ENCODE data around the gene DTNA. TPM values are rescaled to one million over a fixed set of nuclear protein-coding genes. Genes with fewer than 3 reads are reported as not detected.
"Not testable (repeated sequence)": the region's sequence is repeated elsewhere in the genome, so short reads cannot be mapped to it uniquely, and the experiment has no call there.

Gene DTNA
- total RNA-seq, 1 experiment from 2014 or later: 0.77 TPM

DNA sequence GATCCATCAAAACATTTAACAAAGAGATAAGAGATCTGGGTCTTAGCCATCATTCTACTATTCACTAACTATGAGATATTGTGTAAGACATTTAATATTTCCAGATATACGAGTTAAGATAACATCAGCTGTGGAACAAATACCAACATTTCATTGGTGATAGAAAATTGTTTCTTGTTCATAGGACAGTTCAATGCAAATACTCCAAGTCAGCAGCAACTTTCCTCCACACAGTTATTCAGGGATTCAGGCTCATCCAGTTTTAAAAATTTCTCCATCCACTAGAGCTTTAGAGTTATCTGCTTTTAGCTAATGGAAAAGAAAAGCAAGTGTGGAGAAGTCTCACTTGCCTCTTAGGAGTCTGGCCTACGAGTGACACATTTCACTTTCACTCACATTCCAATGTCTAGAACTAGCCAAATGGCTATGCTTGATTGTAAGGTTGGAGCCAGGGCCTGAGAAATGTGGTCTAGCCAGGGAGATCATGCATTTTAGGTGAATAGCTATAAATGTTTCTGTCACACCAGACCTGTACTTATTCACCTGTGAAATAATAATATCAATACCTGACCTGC, 211.8 kb downstream of the DTNA start:
- POLR2A ChIA-PET: no interaction called here
- BruUV-seq (replicated peaks): no TSS peak
- in situ Hi-C loops (cut with HindIII; ENCODE audit: low pct_unique_long_range_greater_than_20kb, low sequenced_read_pairs): no loop called here
- no peak overlapping the region for H3K27ac ChIP-seq (ENCODE audit: low read length)
- H3K9me3 ChIP-seq (ENCODE audit: control insufficient read depth, insufficient read depth, low read depth, low read length): no peaks in the 10 kb centered on the region
- H3K4me1 ChIP-seq (ENCODE audit: control insufficient read depth, insufficient read depth, low read length): no peaks in the 10 kb centered on the region
- no peak overlapping the region for H3K4me3 ChIP-seq (ENCODE audit: low read depth in 2 of 2, low read length in 2 of 2)
- H3K27me3 ChIP-seq (ENCODE audit: control insufficient read depth, insufficient read depth, low read length): no peaks in the 10 kb centered on the region
- ATAC-seq: no peak
- no peaks in the 10 kb centered on the region for H3K36me3 ChIP-seq (ENCODE audit: control insufficient read depth, insufficient read depth, low read length)
- intact Hi-C loops (cut with micrococcal nuclease; ENCODE audit: unreplicated experiment): no loop called here
- DNase-seq (ENCODE audit: low read depth, low spot score): no peak
- no peak for TF ChIP-seq TCF7L2 (IDR thresholded peaks at IDR 0.05; ENCODE audit: low read depth, low read length)
- TF ChIP-seq POLR2AphosphoS5 (IDR thresholded peaks at IDR 0.05; ENCODE audit: low read depth, low read length): no peak
- TF ChIP-seq SIN3A (IDR thresholded peaks at IDR 0.05; ENCODE audit: borderline replicate concordance, insufficient read depth, low read depth, low read length): no peak
- TF ChIP-seq, protein P1, sequence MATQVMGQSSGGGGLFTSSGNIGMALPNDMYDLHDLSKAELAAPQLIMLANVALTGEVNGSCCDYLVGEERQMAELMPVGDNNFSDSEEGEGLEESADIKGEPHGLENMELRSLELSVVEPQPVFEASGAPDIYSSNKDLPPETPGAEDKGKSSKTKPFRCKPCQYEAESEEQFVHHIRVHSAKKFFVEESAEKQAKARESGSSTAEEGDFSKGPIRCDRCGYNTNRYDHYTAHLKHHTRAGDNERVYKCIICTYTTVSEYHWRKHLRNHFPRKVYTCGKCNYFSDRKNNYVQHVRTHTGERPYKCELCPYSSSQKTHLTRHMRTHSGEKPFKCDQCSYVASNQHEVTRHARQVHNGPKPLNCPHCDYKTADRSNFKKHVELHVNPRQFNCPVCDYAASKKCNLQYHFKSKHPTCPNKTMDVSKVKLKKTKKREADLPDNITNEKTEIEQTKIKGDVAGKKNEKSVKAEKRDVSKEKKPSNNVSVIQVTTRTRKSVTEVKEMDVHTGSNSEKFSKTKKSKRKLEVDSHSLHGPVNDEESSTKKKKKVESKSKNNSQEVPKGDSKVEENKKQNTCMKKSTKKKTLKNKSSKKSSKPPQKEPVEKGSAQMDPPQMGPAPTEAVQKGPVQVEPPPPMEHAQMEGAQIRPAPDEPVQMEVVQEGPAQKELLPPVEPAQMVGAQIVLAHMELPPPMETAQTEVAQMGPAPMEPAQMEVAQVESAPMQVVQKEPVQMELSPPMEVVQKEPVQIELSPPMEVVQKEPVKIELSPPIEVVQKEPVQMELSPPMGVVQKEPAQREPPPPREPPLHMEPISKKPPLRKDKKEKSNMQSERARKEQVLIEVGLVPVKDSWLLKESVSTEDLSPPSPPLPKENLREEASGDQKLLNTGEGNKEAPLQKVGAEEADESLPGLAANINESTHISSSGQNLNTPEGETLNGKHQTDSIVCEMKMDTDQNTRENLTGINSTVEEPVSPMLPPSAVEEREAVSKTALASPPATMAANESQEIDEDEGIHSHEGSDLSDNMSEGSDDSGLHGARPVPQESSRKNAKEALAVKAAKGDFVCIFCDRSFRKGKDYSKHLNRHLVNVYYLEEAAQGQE (IDR thresholded peaks at IDR 0.05; ENCODE audit: insufficient read depth in 1 of 2, low read depth in 2 of 2, low read length in 1 of 2): no peak
- TF ChIP-seq, protein P2, sequence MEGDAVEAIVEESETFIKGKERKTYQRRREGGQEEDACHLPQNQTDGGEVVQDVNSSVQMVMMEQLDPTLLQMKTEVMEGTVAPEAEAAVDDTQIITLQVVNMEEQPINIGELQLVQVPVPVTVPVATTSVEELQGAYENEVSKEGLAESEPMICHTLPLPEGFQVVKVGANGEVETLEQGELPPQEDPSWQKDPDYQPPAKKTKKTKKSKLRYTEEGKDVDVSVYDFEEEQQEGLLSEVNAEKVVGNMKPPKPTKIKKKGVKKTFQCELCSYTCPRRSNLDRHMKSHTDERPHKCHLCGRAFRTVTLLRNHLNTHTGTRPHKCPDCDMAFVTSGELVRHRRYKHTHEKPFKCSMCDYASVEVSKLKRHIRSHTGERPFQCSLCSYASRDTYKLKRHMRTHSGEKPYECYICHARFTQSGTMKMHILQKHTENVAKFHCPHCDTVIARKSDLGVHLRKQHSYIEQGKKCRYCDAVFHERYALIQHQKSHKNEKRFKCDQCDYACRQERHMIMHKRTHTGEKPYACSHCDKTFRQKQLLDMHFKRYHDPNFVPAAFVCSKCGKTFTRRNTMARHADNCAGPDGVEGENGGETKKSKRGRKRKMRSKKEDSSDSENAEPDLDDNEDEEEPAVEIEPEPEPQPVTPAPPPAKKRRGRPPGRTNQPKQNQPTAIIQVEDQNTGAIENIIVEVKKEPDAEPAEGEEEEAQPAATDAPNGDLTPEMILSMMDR (IDR thresholded peaks at IDR 0.05): no peak
- CTCF ChIA-PET: no interaction called here

GRCh38 chr18:34922594-34922993, 212.5 kb downstream of the DTNA start:
- H3K27me3 ChIP-seq (ENCODE audit: control insufficient read depth, insufficient read depth, low read length); H3K36me3 ChIP-seq (ENCODE audit: control insufficient read depth, insufficient read depth, low read length); DNase-seq (ENCODE audit: low read depth, low spot score); H3K27ac ChIP-seq (ENCODE audit: low read length); POLR2A ChIA-PET; H3K9me3 ChIP-seq (ENCODE audit: control insufficient read depth, insufficient read depth, low read depth, low read length); CTCF ChIA-PET; intact Hi-C loops (cut with micrococcal nuclease; ENCODE audit: unreplicated experiment); in situ Hi-C loops (cut with HindIII; ENCODE audit: low pct_unique_long_range_greater_than_20kb, low sequenced_read_pairs); H3K4me3 ChIP-seq (ENCODE audit: low read depth in 2 of 2, low read length in 2 of 2); H3K4me1 ChIP-seq (ENCODE audit: control insufficient read depth, insufficient read depth, low read length); ATAC-seq; BruUV-seq (replicated peaks): not testable (repeated sequence)

DNA sequence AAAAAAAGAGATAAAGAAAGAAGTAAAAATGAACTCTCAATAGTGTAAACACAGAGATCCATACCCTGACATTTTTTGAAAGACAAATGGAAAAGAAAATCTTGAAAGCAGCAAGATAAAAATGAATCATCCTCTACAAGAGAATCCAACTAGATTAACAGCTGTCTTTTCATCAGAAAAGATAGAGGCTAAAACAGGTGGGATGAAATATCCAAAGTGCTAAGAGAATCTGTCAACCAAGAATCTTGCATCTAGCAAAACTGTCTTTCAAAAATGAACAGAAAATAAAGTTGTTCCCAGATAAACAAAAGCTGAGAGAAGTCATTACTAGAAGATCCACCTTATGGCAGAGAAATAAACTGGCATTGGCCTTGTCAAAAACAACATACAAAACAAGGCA, 213.8 kb downstream of the DTNA start:
- BruUV-seq (replicated peaks): no TSS peak
- ATAC-seq (no peak), DNase-seq (ENCODE audit: low read depth, low spot score) (no peak)
- ChIA-PET POLR2A (no interaction called here), CTCF (no interaction called here)
- Histone ChIP-seq H3K27me3 (ENCODE audit: control insufficient read depth, insufficient read depth, low read length) (no peaks in the 10 kb centered on the region), H3K9me3 (ENCODE audit: control insufficient read depth, insufficient read depth, low read depth, low read length) (no peaks in the 10 kb centered on the region), H3K4me1 (ENCODE audit: control insufficient read depth, insufficient read depth, low read length) (no peaks in the 10 kb centered on the region; the same call in 1 of the 2 replicates), H3K4me3 (ENCODE audit: low read depth in 2 of 2, low read length in 2 of 2) (no peak overlapping the region), H3K27ac (ENCODE audit: low read length) (no peak overlapping the region), H3K36me3 (ENCODE audit: control insufficient read depth, insufficient read depth, low read length) (no peaks in the 10 kb centered on the region)
- in situ Hi-C loops (cut with HindIII; ENCODE audit: low pct_unique_long_range_greater_than_20kb, low sequenced_read_pairs): no loop called here
- intact Hi-C loops (cut with micrococcal nuclease; ENCODE audit: unreplicated experiment): no loop called here
- TF ChIP-seq TCF7L2 (IDR thresholded peaks at IDR 0.05; ENCODE audit: low read depth, low read length) (no peak), SIN3A (IDR thresholded peaks at IDR 0.05; ENCODE audit: borderline replicate concordance, insufficient read depth, low read depth, low read length) (no peak), POLR2AphosphoS5 (IDR thresholded peaks at IDR 0.05; ENCODE audit: low read depth, low read length) (no peak)
- TF ChIP-seq, protein P2 (IDR thresholded peaks at IDR 0.05): no peak
- TF ChIP-seq, protein P1 (IDR thresholded peaks at IDR 0.05; ENCODE audit: insufficient read depth in 1 of 2, low read depth in 2 of 2, low read length in 1 of 2): no peak

Measured in Panc1 (cell line).